ENCODE measurements around the gene LRRC41.

LRRC41 gene

GRCh38 chr1:46288485-46289133 is 14.8 kb downstream of the LRRC41 start:
- no peaks in the 10 kb centered on the region for H3K9me3 ChIP-seq (ENCODE audit: control insufficient read depth in 2 of 2, low read length in 2 of 2)
- peaks cover 0 to 2% of the 10 kb centered on the region in 2 donors for H3K4me1 ChIP-seq (ENCODE audit: control insufficient read depth in 2 of 2, insufficient read depth in 2 of 2, low read length in 2 of 2)
- no peak overlapping the region for H3K4me3 ChIP-seq (ENCODE audit: low read length in 2 of 2)
- no peak overlapping the region for H3K9ac ChIP-seq (ENCODE audit: low read depth in 1 of 2, low read length in 2 of 2)
- H3K27ac ChIP-seq (ENCODE audit: low read depth in 2 of 2, low read length in 2 of 2): no peak overlapping the region
- peaks cover 33 to 40% of the 10 kb centered on the region in 2 donors for H3K36me3 ChIP-seq (ENCODE audit: control insufficient read depth in 2 of 2, insufficient read depth in 2 of 2, low read length in 2 of 2)
- H3K27me3 ChIP-seq (ENCODE audit: control insufficient read depth in 2 of 2, insufficient read depth in 2 of 2, low read length in 2 of 2): no peaks in the 10 kb centered on the region

DNA sequence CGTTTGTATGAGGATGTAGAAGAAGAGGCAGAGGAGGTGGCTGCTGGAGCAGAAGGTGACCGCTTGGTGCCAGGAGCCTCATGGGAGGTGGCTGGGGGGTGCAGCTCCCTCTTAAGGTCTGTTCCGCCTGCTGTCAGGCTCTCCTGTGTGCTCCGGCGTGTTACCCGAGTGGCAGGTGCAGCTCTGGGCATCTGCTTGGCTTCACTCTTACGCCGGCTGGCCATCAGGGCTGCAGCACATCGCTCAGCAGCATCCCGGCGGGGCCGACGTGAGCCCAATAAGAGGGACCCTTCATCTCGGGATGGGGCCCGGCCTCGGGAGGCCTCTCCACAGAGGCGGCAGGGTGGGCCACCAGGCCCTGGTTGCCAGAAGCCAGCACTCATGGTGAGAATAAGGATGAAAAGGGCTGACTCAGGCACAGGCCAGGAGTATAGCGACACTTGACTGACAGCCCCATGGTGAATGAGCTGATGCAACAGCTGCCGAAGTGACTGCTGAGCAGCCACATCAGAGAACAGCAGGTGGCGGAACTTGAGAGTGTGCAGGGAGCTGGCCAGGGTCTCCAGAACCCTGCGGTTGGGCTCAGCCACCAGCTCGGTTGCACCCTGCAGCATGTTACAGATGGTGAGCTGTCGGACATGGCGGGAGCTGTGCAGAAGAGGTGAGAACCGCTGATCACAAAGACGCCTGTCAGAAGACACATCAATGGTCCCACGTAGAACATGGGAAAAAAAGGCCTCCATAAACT is 17.5 kb downstream of the LRRC41 start:
- H3K9me3 ChIP-seq (ENCODE audit: control insufficient read depth in 2 of 2, low read length in 2 of 2): no peaks in the 10 kb centered on the region
- no peak overlapping the region for H3K27ac ChIP-seq (ENCODE audit: low read depth in 2 of 2, low read length in 2 of 2)
- H3K27me3 ChIP-seq (ENCODE audit: control insufficient read depth in 2 of 2, insufficient read depth in 2 of 2, low read length in 2 of 2): no peaks in the 10 kb centered on the region
- peaks cover 0 to 2% of the 10 kb centered on the region in 2 donors for H3K4me1 ChIP-seq (ENCODE audit: control insufficient read depth in 2 of 2, insufficient read depth in 2 of 2, low read length in 2 of 2)
- H3K4me3 ChIP-seq (ENCODE audit: low read length in 2 of 2): no peak overlapping the region
- no peak overlapping the region for H3K9ac ChIP-seq (ENCODE audit: low read depth in 1 of 2, low read length in 2 of 2)
- H3K36me3 ChIP-seq (ENCODE audit: control insufficient read depth in 2 of 2, insufficient read depth in 2 of 2, low read length in 2 of 2): peaks cover 40 to 49% of the 10 kb centered on the region in 2 donors

- Histone ChIP-seq H3K27me3 (ENCODE audit: control insufficient read depth in 2 of 2, insufficient read depth in 2 of 2, low read length in 2 of 2) (no peaks in the 10 kb centered on the region), H3K4me1 (ENCODE audit: control insufficient read depth in 2 of 2, insufficient read depth in 2 of 2, low read length in 2 of 2) (peaks cover 0 to 2% of the 10 kb centered on the region in 2 donors), H3K36me3 (ENCODE audit: control insufficient read depth in 2 of 2, insufficient read depth in 2 of 2, low read length in 2 of 2) (peaks cover 50 to 55% of the 10 kb centered on the region in 2 donors), H3K27ac (ENCODE audit: low read depth in 2 of 2, low read length in 2 of 2) (no peak overlapping the region), H3K9me3 (ENCODE audit: control insufficient read depth in 2 of 2, low read length in 2 of 2) (no peaks in the 10 kb centered on the region), H3K9ac (ENCODE audit: low read depth in 1 of 2, low read length in 2 of 2) (no peak overlapping the region), H3K4me3 (ENCODE audit: low read length in 2 of 2) (no peak overlapping the region)
Observed at GRCh38 chr1:46284597-46285564, 18.5 kb downstream of the LRRC41 start.

DNA sequence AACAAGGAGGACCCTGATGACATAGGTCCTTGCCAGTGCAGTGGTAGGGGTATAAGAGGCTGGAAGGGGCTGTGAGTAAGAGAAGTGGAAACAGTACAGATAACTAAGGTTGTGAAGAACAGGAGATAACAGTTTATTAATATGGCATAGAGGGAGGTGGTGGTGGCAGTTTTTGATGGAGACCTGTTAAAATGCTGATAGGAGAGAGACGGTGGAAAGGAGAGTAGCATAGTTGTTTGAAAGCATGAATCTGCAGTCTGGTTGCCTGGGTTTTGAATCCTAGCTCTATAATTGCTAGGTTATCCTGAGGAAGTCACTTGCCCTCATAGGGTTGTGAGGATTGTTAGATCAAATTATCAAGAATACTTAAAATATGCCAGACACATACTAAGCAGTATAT is 19.4 kb downstream of the LRRC41 start:
- Histone ChIP-seq H3K27me3 (ENCODE audit: control insufficient read depth in 2 of 2, insufficient read depth in 2 of 2, low read length in 2 of 2) (no peaks in the 10 kb centered on the region), H3K4me3 (ENCODE audit: low read length in 2 of 2) (no peak overlapping the region), H3K27ac (ENCODE audit: low read depth in 2 of 2, low read length in 2 of 2) (no peak overlapping the region), H3K9me3 (ENCODE audit: control insufficient read depth in 2 of 2, low read length in 2 of 2) (no peaks in the 10 kb centered on the region), H3K36me3 (ENCODE audit: control insufficient read depth in 2 of 2, insufficient read depth in 2 of 2, low read length in 2 of 2) (peaks cover 49 to 59% of the 10 kb centered on the region in 2 donors), H3K9ac (ENCODE audit: low read depth in 1 of 2, low read length in 2 of 2) (no peak overlapping the region), H3K4me1 (ENCODE audit: control insufficient read depth in 2 of 2, insufficient read depth in 2 of 2, low read length in 2 of 2) (peaks cover 0 to 2% of the 10 kb centered on the region in 2 donors)

GRCh38 chr1:46281021-46281420 is 22.4 kb downstream of the LRRC41 start:
- Histone ChIP-seq H3K36me3 (ENCODE audit: control insufficient read depth in 2 of 2, insufficient read depth in 2 of 2, low read length in 2 of 2) (peaks cover 46 to 54% of the 10 kb centered on the region in 2 donors), H3K9ac (ENCODE audit: low read depth in 1 of 2, low read length in 2 of 2) (no peak overlapping the region), H3K9me3 (ENCODE audit: control insufficient read depth in 2 of 2, low read length in 2 of 2) (no peaks in the 10 kb centered on the region), H3K4me1 (ENCODE audit: control insufficient read depth in 2 of 2, insufficient read depth in 2 of 2, low read length in 2 of 2) (no peaks in the 10 kb centered on the region), H3K4me3 (ENCODE audit: low read length in 2 of 2) (no peak overlapping the region), H3K27me3 (ENCODE audit: control insufficient read depth in 2 of 2, insufficient read depth in 2 of 2, low read length in 2 of 2) (no peaks in the 10 kb centered on the region), H3K27ac (ENCODE audit: low read depth in 2 of 2, low read length in 2 of 2) (no peak overlapping the region)

DNA sequence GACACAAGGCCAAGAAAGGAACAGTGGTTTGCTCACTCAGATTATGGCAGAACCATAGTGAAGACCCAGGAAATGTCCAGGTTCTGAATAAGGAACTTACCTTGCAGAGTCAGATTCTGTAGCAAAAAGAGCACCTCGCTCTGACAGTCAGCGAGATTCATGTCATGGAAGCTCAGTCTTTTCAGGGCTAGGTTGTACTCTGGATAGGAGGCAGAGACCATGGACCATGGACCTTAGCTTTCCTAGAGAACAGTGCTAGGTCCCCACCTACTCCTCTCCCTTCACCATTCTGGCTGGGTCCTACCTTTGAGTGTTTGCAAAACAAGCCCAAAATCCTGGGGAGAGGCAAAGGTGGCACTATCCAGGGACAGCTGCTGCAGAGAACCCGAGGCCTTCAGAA is 23.3 kb downstream of the LRRC41 start:
- Histone ChIP-seq H3K4me3 (ENCODE audit: low read length in 2 of 2) (no peak overlapping the region), H3K27ac (ENCODE audit: low read depth in 2 of 2, low read length in 2 of 2) (no peak overlapping the region), H3K36me3 (ENCODE audit: control insufficient read depth in 2 of 2, insufficient read depth in 2 of 2, low read length in 2 of 2) (peaks cover 39 to 48% of the 10 kb centered on the region in 2 donors), H3K4me1 (ENCODE audit: control insufficient read depth in 2 of 2, insufficient read depth in 2 of 2, low read length in 2 of 2) (no peaks in the 10 kb centered on the region), H3K9me3 (ENCODE audit: control insufficient read depth in 2 of 2, low read length in 2 of 2) (no peaks in the 10 kb centered on the region), H3K9ac (ENCODE audit: low read depth in 1 of 2, low read length in 2 of 2) (no peak overlapping the region), H3K27me3 (ENCODE audit: control insufficient read depth in 2 of 2, insufficient read depth in 2 of 2, low read length in 2 of 2) (no peaks in the 10 kb centered on the region)

DNA sequence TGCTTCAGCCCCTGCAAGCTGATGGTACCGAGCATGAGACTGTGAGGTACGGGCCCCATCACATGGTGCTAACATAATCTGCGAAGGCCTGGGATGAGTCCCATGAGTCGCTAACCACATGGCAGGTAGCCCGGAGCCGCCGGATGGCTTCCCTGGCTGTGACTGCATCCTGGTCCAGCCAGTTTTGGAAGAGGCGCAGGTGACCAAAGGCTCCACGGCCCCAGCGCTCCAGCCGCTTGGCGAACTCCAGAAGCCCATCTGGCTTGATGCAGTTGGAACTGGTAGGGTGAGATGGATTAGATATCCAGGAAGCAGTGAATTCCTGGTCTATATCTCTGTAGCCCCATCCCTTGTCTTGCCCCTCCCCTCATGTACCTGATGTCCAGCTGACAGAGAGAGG is 24.6 kb downstream of the LRRC41 start:
- no peak overlapping the region for H3K9ac ChIP-seq (ENCODE audit: low read depth in 1 of 2, low read length in 2 of 2)
- no peaks in the 10 kb centered on the region for H3K9me3 ChIP-seq (ENCODE audit: control insufficient read depth in 2 of 2, low read length in 2 of 2)
- H3K4me1 ChIP-seq (ENCODE audit: control insufficient read depth in 2 of 2, insufficient read depth in 2 of 2, low read length in 2 of 2): no peaks in the 10 kb centered on the region
- H3K27me3 ChIP-seq (ENCODE audit: control insufficient read depth in 2 of 2, insufficient read depth in 2 of 2, low read length in 2 of 2): no peaks in the 10 kb centered on the region
- peaks cover 30 to 41% of the 10 kb centered on the region in 2 donors for H3K36me3 ChIP-seq (ENCODE audit: control insufficient read depth in 2 of 2, insufficient read depth in 2 of 2, low read length in 2 of 2)
- no peak overlapping the region for H3K4me3 ChIP-seq (ENCODE audit: low read length in 2 of 2)
- no peak overlapping the region for H3K27ac ChIP-seq (ENCODE audit: low read depth in 2 of 2, low read length in 2 of 2)

GRCh38 chr1:46277658-46278373 is 25.6 kb downstream of the LRRC41 start:
- H3K36me3 ChIP-seq (ENCODE audit: control insufficient read depth in 2 of 2, insufficient read depth in 2 of 2, low read length in 2 of 2): peaks cover 30 to 41% of the 10 kb centered on the region in 2 donors
- H3K4me1 ChIP-seq (ENCODE audit: control insufficient read depth in 2 of 2, insufficient read depth in 2 of 2, low read length in 2 of 2): no peaks in the 10 kb centered on the region
- H3K4me3 ChIP-seq (ENCODE audit: low read length in 2 of 2): no peak overlapping the region
- no peak overlapping the region for H3K27ac ChIP-seq (ENCODE audit: low read depth in 2 of 2, low read length in 2 of 2)
- no peak overlapping the region for H3K9ac ChIP-seq (ENCODE audit: low read depth in 1 of 2, low read length in 2 of 2)
- H3K9me3 ChIP-seq (ENCODE audit: control insufficient read depth in 2 of 2, low read length in 2 of 2): no peaks in the 10 kb centered on the region
- no peaks in the 10 kb centered on the region for H3K27me3 ChIP-seq (ENCODE audit: control insufficient read depth in 2 of 2, insufficient read depth in 2 of 2, low read length in 2 of 2)

GRCh38 chr1:46275030-46275337 is 28.4 kb downstream of the LRRC41 start:
- Histone ChIP-seq H3K27ac (ENCODE audit: low read depth in 2 of 2, low read length in 2 of 2) (no peak overlapping the region), H3K4me3 (ENCODE audit: low read length in 2 of 2) (no peak overlapping the region), H3K9me3 (ENCODE audit: control insufficient read depth in 2 of 2, low read length in 2 of 2) (no peaks in the 10 kb centered on the region), H3K9ac (ENCODE audit: low read depth in 1 of 2, low read length in 2 of 2) (no peak overlapping the region), H3K36me3 (ENCODE audit: control insufficient read depth in 2 of 2, insufficient read depth in 2 of 2, low read length in 2 of 2) (peaks cover 14 to 23% of the 10 kb centered on the region in 2 donors), H3K27me3 (ENCODE audit: control insufficient read depth in 2 of 2, insufficient read depth in 2 of 2, low read length in 2 of 2) (no peaks in the 10 kb centered on the region), H3K4me1 (ENCODE audit: control insufficient read depth in 2 of 2, insufficient read depth in 2 of 2, low read length in 2 of 2) (no peaks in the 10 kb centered on the region)

Data from mucosa of rectum (tissue), 2 donors.